Panc1 (cell line): ENCODE measurements around the gene SMURF2.

Source experiments
- CTCF ChIP-seq: fragments of 450-650 bp; IDR thresholded peaks from 2 replicates; pipeline ENCODE4 v1.5.1; 2017; ENCODE audit warnings: mild to moderate bottlenecking
- POLR2AphosphoS5 ChIP-seq: IDR thresholded peaks from 2 replicates; pipeline ENCODE4 v1.6.1; 2012; ENCODE audit warnings: mild to moderate bottlenecking, low read depth, low read length, moderate library complexity
- REST ChIP-seq, 2 experiments: IDR thresholded peaks; 2 replicates each; pipeline ENCODE4 v1.6.1; 2011 to 2012; ENCODE audit warnings: low read depth in 2 of 2, control low read depth in 1 of 2, low read length in 1 of 2, mild to moderate bottlenecking in 1 of 2, moderate library complexity in 1 of 2; ENCODE audit not compliant: insufficient read depth in 1 of 2
- SIN3A ChIP-seq: IDR thresholded peaks from 2 replicates; pipeline ENCODE4 v1.6.1; 2012; ENCODE audit warnings: low read depth, mild to moderate bottlenecking, low read length, moderate library complexity, borderline replicate concordance; ENCODE audit not compliant: insufficient read depth
- TCF7L2 ChIP-seq: IDR thresholded peaks from 2 replicates; pipeline ENCODE4 v1.6.1; 2011; ENCODE audit warnings: mild to moderate bottlenecking, low read depth, low read length, inconsistent platforms

- no peak for TF ChIP-seq POLR2AphosphoS5
- no peak for TF ChIP-seq CTCF
- TF ChIP-seq REST (IDR thresholded peaks at IDR 0.05; ENCODE audit: insufficient read depth in 1 of 2, low read depth in 2 of 2, low read length in 1 of 2), result no peak
- TF ChIP-seq SIN3A, result no peak
- no peak for TF ChIP-seq TCF7L2
These were observed 456 bp downstream of the SMURF2 start for GRCh38 chr17:64661726-64661975.
